C4-2B (cell line): ENCODE data around the gene KIAA1755.

Experiments used
- CTCF ChIP-seq: fragments of 450-650 bp; conservative IDR thresholded peaks from 2 replicates; pipeline ENCODE4 v1.5.1; 2017; ENCODE audit warnings: mild to moderate bottlenecking
- ZFX ChIP-seq: fragments of 450-650 bp; IDR thresholded peaks from 2 replicates; pipeline ENCODE4 v1.6.1; 2017

GRCh38 chr20:38272398-38272797, 11.9 kb upstream of the KIAA1755 start:
- TF ChIP-seq CTCF (no peak), ZFX (no peak)
